Nephron (organoid): ENCODE data around the gene ASTN2.

Experiments
- H3K27ac Mint-ChIP-seq, 3 experiments: 2 replicates each; pipeline ENCODE4 v1.8.0; 2020; ENCODE audit warnings: mixed read lengths in 3 of 3, mild to moderate bottlenecking in 2 of 3, moderate library complexity in 1 of 3
- H3K27me3 Mint-ChIP-seq: 2 replicates; pipeline ENCODE4 v1.8.0; 2021; ENCODE audit warnings: low read depth, mild to moderate bottlenecking, moderate library complexity, mixed read lengths
- H3K36me3 Mint-ChIP-seq: 2 replicates; pipeline ENCODE4 v1.8.0; 2020; ENCODE audit warnings: low read depth, mixed read lengths
- H3K4me1 Mint-ChIP-seq: 2 replicates; pipeline ENCODE4 v1.8.0; 2020; ENCODE audit warnings: mixed read lengths
- H3K4me3 Mint-ChIP-seq, 3 experiments: 2 replicates each; pipeline ENCODE4 v1.8.0; 2020; ENCODE audit warnings: mild to moderate bottlenecking in 3 of 3, mixed read lengths in 3 of 3, moderate library complexity in 2 of 3
- H3K9me3 Mint-ChIP-seq: 2 replicates; pipeline ENCODE4 v1.8.0; 2020; ENCODE audit warnings: mixed read lengths
- CTCF ChIP-seq, 3 experiments: fragments of 200-600 bp; sonication (generic); IDR thresholded peaks; one replicate each; pipeline ENCODE4 v1.5.0; 2021; ENCODE audit warnings: antibody characterized with exemption in 3 of 3; ENCODE audit not compliant: unreplicated experiment in 3 of 3

The ASTN2 gene

GRCh38 chr9:116572095-116572748 lies 842.6 kb downstream of the ASTN2 start:
- no peaks in the 10 kb centered on the region for H3K9me3 Mint-ChIP-seq
- H3K4me1 Mint-ChIP-seq: no peaks in the 10 kb centered on the region
- H3K27ac Mint-ChIP-seq: no peak overlapping the region
- peak; percentile 95 to 96 (median 95) for TF ChIP-seq CTCF (IDR thresholded peaks at IDR 0.05; ENCODE audit: unreplicated experiment in 3 of 3)
- no peak overlapping the region for H3K4me3 Mint-ChIP-seq
- H3K36me3 Mint-ChIP-seq: no peaks in the 10 kb centered on the region
- no peaks in the 10 kb centered on the region for H3K27me3 Mint-ChIP-seq

DNA sequence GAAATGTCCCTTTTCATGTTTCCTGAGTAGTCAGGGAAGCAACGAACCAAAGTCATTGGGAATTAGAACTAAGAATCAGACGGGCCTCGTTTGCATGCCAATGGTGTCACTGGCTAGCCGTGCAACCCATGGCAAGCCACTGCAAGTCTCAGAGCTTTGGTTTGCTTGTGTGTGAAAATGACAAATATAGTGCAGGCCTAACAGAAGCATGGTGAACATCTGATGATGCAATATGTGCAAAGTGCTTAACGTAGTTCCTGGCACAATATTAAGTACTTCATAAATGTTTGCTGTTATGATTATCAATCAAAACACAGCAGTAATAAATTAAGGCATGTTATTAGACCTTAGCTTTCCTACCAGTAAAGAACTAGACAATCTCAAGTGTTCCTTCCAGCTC lies 845.7 kb downstream of the ASTN2 start:
- no peak for TF ChIP-seq CTCF (IDR thresholded peaks at IDR 0.05; ENCODE audit: unreplicated experiment in 3 of 3)
- H3K27ac Mint-ChIP-seq: no peak overlapping the region
- peaks cover 4% of the 10 kb centered on the region for H3K4me1 Mint-ChIP-seq
- no peaks in the 10 kb centered on the region for H3K27me3 Mint-ChIP-seq
- H3K4me3 Mint-ChIP-seq: no peak overlapping the region
- H3K9me3 Mint-ChIP-seq: no peaks in the 10 kb centered on the region
- peaks cover 3% of the 10 kb centered on the region for H3K36me3 Mint-ChIP-seq

GRCh38 chr9:116566677-116567488 lies 848.0 kb downstream of the ASTN2 start:
- H3K4me3 Mint-ChIP-seq: no peak overlapping the region
- no peaks in the 10 kb centered on the region for H3K27me3 Mint-ChIP-seq
- H3K27ac Mint-ChIP-seq: peak overlapping the region in 2 of 3 experiments; percentile 12 to 56
- H3K36me3 Mint-ChIP-seq: peaks cover 3% of the 10 kb centered on the region
- no peak for TF ChIP-seq CTCF (IDR thresholded peaks at IDR 0.05; ENCODE audit: unreplicated experiment in 3 of 3)
- H3K9me3 Mint-ChIP-seq: no peaks in the 10 kb centered on the region
- H3K4me1 Mint-ChIP-seq: peaks cover 4% of the 10 kb centered on the region

GRCh38 chr9:116565986-116566385 lies 848.9 kb downstream of the ASTN2 start:
- H3K4me1 Mint-ChIP-seq: peaks cover 4% of the 10 kb centered on the region
- peaks cover 3% of the 10 kb centered on the region for H3K36me3 Mint-ChIP-seq
- TF ChIP-seq CTCF (IDR thresholded peaks at IDR 0.05; ENCODE audit: unreplicated experiment in 3 of 3): no peak
- H3K27me3 Mint-ChIP-seq: no peaks in the 10 kb centered on the region
- no peak overlapping the region for H3K4me3 Mint-ChIP-seq
- H3K9me3 Mint-ChIP-seq: no peaks in the 10 kb centered on the region
- no peak overlapping the region for H3K27ac Mint-ChIP-seq

GRCh38 chr9:116564266-116564793 lies 850.5 kb downstream of the ASTN2 start:
- Mint-ChIP-seq H3K4me1 (peaks cover 4% of the 10 kb centered on the region), H3K9me3 (no peaks in the 10 kb centered on the region), H3K27me3 (no peaks in the 10 kb centered on the region), H3K36me3 (peaks cover 3% of the 10 kb centered on the region), H3K27ac (no peak overlapping the region), H3K4me3 (no peak overlapping the region)
- no peak for TF ChIP-seq CTCF (IDR thresholded peaks at IDR 0.05; ENCODE audit: unreplicated experiment in 3 of 3)
